Heart left ventricle (tissue), 13 donors: ENCODE measurements around the gene MRTO4.

Experiments
- CTCF ChIP-seq, 12 donors: fragments of 200-600 bp; sonication (generic) in 4 of 12; IDR thresholded peaks; one replicate each; pipeline versions ENCODE4 v1.5.0 to v1.8.0; 2018 to 2022; ENCODE audit warnings: antibody characterized with exemption in 12 of 12, mild to moderate bottlenecking in 5 of 12
- POLR2A ChIP-seq, 2 donors: fragments of 450-650 bp; IDR thresholded peaks; one replicate each; pipeline ENCODE4 v1.6.1; 2017; ENCODE audit warnings: antibody characterized with exemption in 2 of 2, mild to moderate bottlenecking in 2 of 2, moderate library complexity in 2 of 2
- donor health status: ischemic (EF 13 %, LVEDD 7.1; RV severe dilation, severe dysfunction).
- donor health status: DM: no; HTN: yes; CAD: no.
- donor health status: DM: no; HTN: no; CAD: no.
- donor health status: ischemic (EF 25% LVEDD 6.9; RV normal size, moderate dysfunction).
- donor health status: ischemic (EF 25% LVEDD 5.7; RV mildly dilated, moderate dysfunction).
- donor health status: ischemic (EF 35%, LVEDD 5.7; RV mildly dilated, moderate dysfunction).
- donor health status: nonischemic (EF 11% LVEDD 7.7; RV severe dilation, severe dysfunction).
- donor health status: DM: yes; HTN: yes; CAD: no.
- donor health status: PGD.
- donor health status: ischemic (EF 29% LVEDD 5.4; RV normal size, mild dysfunction).
- donor health status: nonischemic (EF 23%, LVEDD 6.1; RV moderate dilation, normal function).

- no peak for TF ChIP-seq CTCF (IDR thresholded peaks at IDR 0.05)
- TF ChIP-seq POLR2A (IDR thresholded peaks at IDR 0.05), result no peak
These were observed 5.7 kb downstream of the MRTO4 start for GRCh38 chr1:19257178-19257914.
